ENCODE measurements around the gene MRPL17. TPM values are rescaled to one million over a fixed set of nuclear protein-coding genes. Genes with fewer than 3 reads are reported as not detected.
A peak's percentile ranks its signal among the peaks of the same experiment; 100 is the strongest.

The MRPL17 gene
- total and polyA plus RNA-seq, 7 donors: 18.3 to 97.5 (median 23.4) TPM

DNA sequence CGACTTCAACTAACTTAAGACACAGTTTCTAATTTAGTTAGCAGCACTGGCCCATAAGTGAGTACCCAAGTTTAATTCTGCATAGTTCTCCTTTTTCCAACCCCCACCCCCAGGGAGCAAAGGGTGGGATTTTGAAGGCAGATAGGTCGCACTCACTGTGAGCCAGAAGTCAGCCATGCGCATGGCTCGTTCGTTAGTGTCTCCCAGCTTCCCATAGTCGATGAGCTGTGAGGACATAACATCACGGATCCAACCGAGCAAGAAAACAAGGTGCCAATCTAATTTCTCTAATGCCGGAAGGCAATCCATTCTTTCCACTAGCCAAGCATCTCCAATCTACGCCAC, 577 bp downstream of the MRPL17 start:
- Histone ChIP-seq H3K27ac (peak overlapping the region; percentile 84 to 95 (median 90)), H3K4me3 (peak overlapping the region; percentile 67 to 92 (median 80)), H3K9me3 (no peaks in the 10 kb centered on the region), H3K36me3 (peaks cover 0 to 17% (median 3%) of the 10 kb centered on the region in 4 donors), H3K27me3 (no peaks in the 10 kb centered on the region), H3K4me1 (peaks cover 0 to 24% (median 21%) of the 10 kb centered on the region in 4 donors)
- TF ChIP-seq POLR2A (IDR thresholded peaks at IDR 0.05) (no peak), EP300 (IDR thresholded peaks at IDR 0.05) (no peak)
- TF ChIP-seq, protein P1, sequence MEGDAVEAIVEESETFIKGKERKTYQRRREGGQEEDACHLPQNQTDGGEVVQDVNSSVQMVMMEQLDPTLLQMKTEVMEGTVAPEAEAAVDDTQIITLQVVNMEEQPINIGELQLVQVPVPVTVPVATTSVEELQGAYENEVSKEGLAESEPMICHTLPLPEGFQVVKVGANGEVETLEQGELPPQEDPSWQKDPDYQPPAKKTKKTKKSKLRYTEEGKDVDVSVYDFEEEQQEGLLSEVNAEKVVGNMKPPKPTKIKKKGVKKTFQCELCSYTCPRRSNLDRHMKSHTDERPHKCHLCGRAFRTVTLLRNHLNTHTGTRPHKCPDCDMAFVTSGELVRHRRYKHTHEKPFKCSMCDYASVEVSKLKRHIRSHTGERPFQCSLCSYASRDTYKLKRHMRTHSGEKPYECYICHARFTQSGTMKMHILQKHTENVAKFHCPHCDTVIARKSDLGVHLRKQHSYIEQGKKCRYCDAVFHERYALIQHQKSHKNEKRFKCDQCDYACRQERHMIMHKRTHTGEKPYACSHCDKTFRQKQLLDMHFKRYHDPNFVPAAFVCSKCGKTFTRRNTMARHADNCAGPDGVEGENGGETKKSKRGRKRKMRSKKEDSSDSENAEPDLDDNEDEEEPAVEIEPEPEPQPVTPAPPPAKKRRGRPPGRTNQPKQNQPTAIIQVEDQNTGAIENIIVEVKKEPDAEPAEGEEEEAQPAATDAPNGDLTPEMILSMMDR (IDR thresholded peaks at IDR 0.05): no peak
- 0 to 1% methylated on average over 10 of the region's 10 CpGs for WGBS, 2 donors
- no peak for DNase-seq
- intact Hi-C loops (cut with DNase I): loop anchor here (2.0 to 10.0 kb wide), 4 partner anchors 65 to 448 kb away; partner anchors contain the start of genes ARFIP2, CNGA4, FHIP1B and ILK

DNA sequence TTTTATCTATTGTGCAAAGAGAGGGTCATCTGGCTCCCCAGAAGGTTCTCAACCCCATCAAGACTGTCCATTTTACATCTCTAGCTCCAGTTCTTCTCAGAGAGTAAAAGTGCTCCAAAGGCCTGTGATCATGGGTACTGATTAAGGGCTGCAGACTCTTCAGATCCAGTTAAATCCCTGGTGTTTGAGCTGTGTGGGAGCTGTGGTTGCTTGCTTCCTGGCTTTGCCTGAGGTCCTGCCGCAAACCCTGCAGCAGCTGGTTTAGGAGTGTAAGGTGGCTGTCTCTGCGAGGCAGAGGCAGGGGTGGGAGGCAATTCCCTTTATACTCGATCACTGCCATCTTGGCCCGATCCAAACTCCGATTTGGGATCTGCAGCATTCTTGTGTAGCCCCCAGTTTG, 1.2 kb downstream of the MRPL17 start:
- TF ChIP-seq POLR2AphosphoS5 (IDR thresholded peaks at IDR 0.05): no peak
- TF ChIP-seq, protein P1 (IDR thresholded peaks at IDR 0.05): no peak
- no peak for TF ChIP-seq POLR2A (IDR thresholded peaks at IDR 0.05)
- no peak for TF ChIP-seq EP300 (IDR thresholded peaks at IDR 0.05)
- H3K4me1 ChIP-seq: peaks cover 0 to 24% (median 21%) of the 10 kb centered on the region in 4 donors
- WGBS, 2 donors: 4 to 14% methylated on average over 5 of the region's 5 CpGs
- no peak for DNase-seq
- intact Hi-C loops (cut with DNase I): loop anchor here (2.0 to 10.0 kb wide), 4 partner anchors 65 to 447 kb away; partner anchors contain the start of genes ARFIP2, CNGA4, FHIP1B and ILK
- H3K27me3 ChIP-seq: no peaks in the 10 kb centered on the region
- H3K4me3 ChIP-seq: peak overlapping the region in 3 of 4 donors; percentile 67 to 92 (median 73)
- no peaks in the 10 kb centered on the region for H3K9me3 ChIP-seq
- peaks cover 0 to 17% (median 3%) of the 10 kb centered on the region in 4 donors for H3K36me3 ChIP-seq
- H3K27ac ChIP-seq: peak overlapping the region; percentile 84 to 95 (median 90)

DNA sequence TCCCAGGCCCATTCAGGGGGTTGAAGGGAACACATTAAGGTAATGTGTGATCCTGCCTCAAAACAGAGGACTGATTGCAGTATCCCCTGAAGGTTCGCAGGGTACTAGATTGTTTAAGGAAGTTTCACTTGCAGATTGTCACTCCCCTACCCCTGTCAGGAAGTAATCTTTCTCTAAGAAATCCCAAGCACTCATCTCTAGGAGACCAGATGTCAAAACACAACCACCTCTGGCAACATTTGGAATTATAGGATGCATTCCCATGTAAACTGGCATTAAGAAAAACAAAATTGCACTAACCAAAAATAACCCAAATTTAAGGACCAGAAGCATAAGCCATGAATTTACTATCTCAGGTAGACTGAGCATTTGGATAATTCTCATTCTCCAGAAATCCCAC, 1.6 kb downstream of the MRPL17 start:
- peak overlapping the region in 1 of 4 donors; percentile 92 for H3K4me3 ChIP-seq
- TF ChIP-seq, protein P1 (IDR thresholded peaks at IDR 0.05): no peak
- TF ChIP-seq POLR2A (IDR thresholded peaks at IDR 0.05): no peak
- no peak for TF ChIP-seq EP300 (IDR thresholded peaks at IDR 0.05)
- no peak for TF ChIP-seq POLR2AphosphoS5 (IDR thresholded peaks at IDR 0.05)
- H3K9me3 ChIP-seq: no peaks in the 10 kb centered on the region
- intact Hi-C loops (cut with DNase I): loop anchor here (5.0 to 10.0 kb wide), 3 partner anchors 64 to 447 kb away; partner anchors contain the start of genes CNGA4, FHIP1B, ILK and RRP8
- H3K36me3 ChIP-seq: peaks cover 0 to 17% (median 3%) of the 10 kb centered on the region in 4 donors
- no peaks in the 10 kb centered on the region for H3K27me3 ChIP-seq
- DNase-seq: no peak
- peak overlapping the region in 2 of 4 donors; percentile 86 to 94 for H3K27ac ChIP-seq
- 48 to 62% methylated on average over 1 of the region's 1 CpG for WGBS, 2 donors
- H3K4me1 ChIP-seq: peaks cover 0 to 24% (median 21%) of the 10 kb centered on the region in 4 donors

DNA sequence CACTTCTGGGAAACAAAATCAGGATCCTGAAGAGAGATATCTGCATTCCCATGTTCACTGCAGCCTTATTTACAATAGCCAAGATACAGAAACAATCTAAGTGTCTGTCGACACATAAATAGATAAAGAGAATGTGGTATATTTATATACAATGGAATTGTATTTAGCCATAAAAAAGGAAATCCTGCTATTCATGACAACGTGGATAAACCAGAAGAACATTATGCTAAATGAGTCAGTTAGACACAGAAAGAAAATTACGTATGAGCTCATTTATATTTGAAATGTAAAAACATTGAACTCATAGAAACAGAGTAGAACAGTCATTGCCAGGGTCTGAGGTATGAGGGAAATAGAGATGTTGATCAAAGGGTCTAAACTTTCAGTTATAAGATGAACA, 6.1 kb downstream of the MRPL17 start:
- DNase-seq: no peak
- 84 to 85% methylated on average over 3 of the region's 3 CpGs for WGBS, 2 donors
- intact Hi-C loops (cut with DNase I): no loop called here
- Histone ChIP-seq H3K36me3 (peaks cover 0 to 17% (median 3%) of the 10 kb centered on the region in 4 donors), H3K27ac (no peak overlapping the region), H3K9me3 (no peaks in the 10 kb centered on the region), H3K27me3 (no peaks in the 10 kb centered on the region), H3K4me1 (peaks cover 0 to 14% (median 12%) of the 10 kb centered on the region in 4 donors), H3K4me3 (no peak overlapping the region)
- TF ChIP-seq EP300 (IDR thresholded peaks at IDR 0.05): no peak

DNA sequence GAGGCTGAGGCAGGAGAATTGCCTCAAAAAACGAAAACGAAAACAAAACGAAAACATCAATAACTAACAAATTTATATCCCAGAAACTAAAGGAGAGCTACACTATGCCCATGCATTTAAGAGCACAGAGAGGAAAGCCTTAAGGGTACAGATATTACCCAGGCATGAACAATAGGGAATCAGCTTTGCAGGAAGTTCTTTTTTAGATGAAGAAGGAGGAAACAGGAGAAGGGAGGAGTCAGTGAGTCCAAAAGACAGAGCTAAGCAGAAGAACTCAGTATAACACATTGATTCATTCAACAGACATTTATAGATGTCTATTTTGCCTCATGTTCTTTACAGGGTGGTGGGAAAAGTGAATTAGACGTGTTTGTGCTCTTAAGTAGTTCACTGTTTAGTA, 8.3 kb downstream of the MRPL17 start:
- no peak for DNase-seq
- WGBS, 2 donors: 85 to 88% methylated on average over 4 of the region's 4 CpGs
- intact Hi-C loops (cut with DNase I): no loop called here
- no peak overlapping the region for H3K4me3 ChIP-seq
- no peaks in the 10 kb centered on the region for H3K4me1 ChIP-seq
- TF ChIP-seq EP300 (IDR thresholded peaks at IDR 0.05): no peak
- TF ChIP-seq POLR2A (IDR thresholded peaks at IDR 0.05): no peak
- TF ChIP-seq, protein P1 (IDR thresholded peaks at IDR 0.05): no peak
- TF ChIP-seq POLR2AphosphoS5 (IDR thresholded peaks at IDR 0.05): no peak
- H3K36me3 ChIP-seq: no peaks in the 10 kb centered on the region
- H3K27ac ChIP-seq: no peak overlapping the region
- H3K9me3 ChIP-seq: no peaks in the 10 kb centered on the region
- no peaks in the 10 kb centered on the region for H3K27me3 ChIP-seq

Measured in sigmoid colon (tissue), 7 donors.